Omental fat pad (tissue), 4 donors: Measurements from ENCODE around the gene COLQ. TPM values are rescaled to one million over a fixed set of nuclear protein-coding genes. Genes with fewer than 3 reads are reported as not detected.
"Not testable (repeated sequence)": the region's sequence is repeated elsewhere in the genome, so short reads cannot be mapped to it uniquely, and the experiment has no call there.

Experiments
- ATAC-seq: fragments of 150-250 bp; one replicate; pipeline ENCODE4 v1.9.1; 2016; ENCODE audit warnings: mild to moderate bottlenecking, moderate library complexity; ENCODE audit not compliant: low FRiP score
- DNase-seq: peaks from one replicate; pipeline ENCODE4 v3.0.0-alpha.2; 2019; ENCODE audit warnings: low spot score
- total RNA-seq, 4 donors: library from RNA; depleted of rRNA; stranded (reverse); fragments of >200 nt; gene quantifications; one replicate each; pipeline ENCODE4 v1.1.0, GENCODE V29; 2016
- TF ChIP-seq, protein P1 (sequence below), 3 donors: fragments of 450-650 bp; IDR thresholded peaks; one replicate each; pipeline ENCODE4 v1.5.1; 2016 to 2017; ENCODE audit warnings: antibody characterized with exemption in 3 of 3, mild to moderate bottlenecking in 3 of 3, moderate library complexity in 2 of 3

Gene COLQ
- total RNA-seq, 4 donors from 2014 or later, result 1.2 to 3.9 (median 1.9) TPM

DNA sequence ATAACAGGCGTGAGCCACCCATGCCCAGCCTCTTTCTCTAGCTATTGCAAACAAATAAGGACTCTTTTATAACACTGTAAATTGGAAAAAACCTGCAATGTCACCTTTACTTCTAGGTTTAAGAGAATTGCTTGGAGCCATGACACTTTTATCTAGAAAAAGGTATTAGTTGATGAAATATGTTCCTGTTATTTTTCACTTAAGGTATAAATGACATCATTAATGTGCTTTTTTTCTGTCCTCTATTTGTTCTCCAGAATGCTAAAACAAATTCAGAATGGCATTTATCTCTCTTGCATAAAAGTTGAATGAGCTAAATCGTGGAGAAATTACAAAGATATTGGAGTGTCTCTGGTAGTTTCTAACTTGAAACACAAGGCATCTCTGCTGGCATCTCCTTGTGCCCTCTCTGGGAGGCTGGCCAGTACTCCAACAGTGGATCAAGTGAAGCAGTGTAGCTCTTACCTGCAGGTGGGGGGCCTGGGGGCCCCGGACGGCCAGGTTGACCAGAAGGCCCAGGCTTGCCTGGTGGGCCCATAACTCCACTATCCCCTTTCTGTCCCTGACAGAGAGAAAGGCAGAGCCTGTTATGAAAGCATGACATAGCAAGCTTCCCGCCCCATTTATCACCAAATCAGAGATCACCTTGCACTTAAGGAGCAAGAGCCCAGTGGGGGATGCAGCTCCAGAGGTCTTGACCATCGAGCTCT is 55.5 kb downstream of the COLQ start:
- TF ChIP-seq, protein P1, sequence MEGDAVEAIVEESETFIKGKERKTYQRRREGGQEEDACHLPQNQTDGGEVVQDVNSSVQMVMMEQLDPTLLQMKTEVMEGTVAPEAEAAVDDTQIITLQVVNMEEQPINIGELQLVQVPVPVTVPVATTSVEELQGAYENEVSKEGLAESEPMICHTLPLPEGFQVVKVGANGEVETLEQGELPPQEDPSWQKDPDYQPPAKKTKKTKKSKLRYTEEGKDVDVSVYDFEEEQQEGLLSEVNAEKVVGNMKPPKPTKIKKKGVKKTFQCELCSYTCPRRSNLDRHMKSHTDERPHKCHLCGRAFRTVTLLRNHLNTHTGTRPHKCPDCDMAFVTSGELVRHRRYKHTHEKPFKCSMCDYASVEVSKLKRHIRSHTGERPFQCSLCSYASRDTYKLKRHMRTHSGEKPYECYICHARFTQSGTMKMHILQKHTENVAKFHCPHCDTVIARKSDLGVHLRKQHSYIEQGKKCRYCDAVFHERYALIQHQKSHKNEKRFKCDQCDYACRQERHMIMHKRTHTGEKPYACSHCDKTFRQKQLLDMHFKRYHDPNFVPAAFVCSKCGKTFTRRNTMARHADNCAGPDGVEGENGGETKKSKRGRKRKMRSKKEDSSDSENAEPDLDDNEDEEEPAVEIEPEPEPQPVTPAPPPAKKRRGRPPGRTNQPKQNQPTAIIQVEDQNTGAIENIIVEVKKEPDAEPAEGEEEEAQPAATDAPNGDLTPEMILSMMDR (IDR thresholded peaks at IDR 0.05), result no peak
- DNase-seq (no peak), ATAC-seq (no peak)

DNA sequence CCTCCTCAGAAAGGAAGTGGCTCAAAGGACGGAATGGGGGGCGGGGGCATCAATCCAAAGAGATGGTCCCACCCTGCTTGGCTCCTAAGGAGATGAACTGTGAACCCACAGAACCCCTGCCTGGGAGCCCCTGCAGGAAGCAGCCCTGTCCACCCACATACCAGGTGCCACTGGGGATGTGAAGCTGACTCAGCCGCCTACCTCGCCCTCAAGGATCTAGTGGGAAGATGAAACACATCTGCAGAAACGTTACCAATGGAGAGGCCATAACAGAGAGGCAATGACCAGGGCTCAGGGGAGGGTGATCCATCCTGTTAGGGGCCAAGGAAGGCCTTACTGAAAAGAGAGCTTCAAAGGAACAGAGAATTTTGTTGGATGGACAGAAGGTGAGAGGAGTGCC is 59.1 kb downstream of the COLQ start:
- ATAC-seq, result no peak
- TF ChIP-seq, protein P1 (IDR thresholded peaks at IDR 0.05), result no peak
- no peak for DNase-seq

DNA sequence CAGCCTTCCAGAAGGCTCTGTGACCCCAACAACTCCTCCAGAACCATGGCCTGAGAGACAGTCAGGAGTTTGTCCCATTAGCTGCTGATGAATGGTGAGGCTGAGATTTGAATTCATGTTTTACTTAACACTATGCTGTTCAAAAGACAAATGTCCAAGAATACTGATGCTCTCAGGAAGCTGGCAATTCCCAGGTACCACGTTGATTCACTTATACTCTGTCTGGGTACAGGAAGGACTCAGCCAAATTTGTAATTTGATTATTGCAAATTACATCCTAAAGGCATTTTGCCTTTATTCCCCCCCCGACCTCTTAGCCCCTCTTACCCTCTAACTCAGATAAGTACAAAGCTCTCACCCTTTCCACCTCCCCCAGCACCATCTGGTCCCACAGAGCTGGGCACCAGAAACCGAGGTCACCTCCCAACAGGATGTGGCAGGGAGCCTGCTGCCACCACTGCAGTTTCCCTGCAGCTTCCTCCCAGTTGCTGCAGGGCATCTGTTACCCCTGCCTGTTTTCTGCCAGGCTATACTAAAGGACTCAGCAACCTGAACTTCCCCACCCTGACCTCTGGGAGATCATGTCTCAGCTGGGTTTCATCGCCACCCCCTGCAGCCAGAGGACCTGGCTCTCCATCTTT is 60.5 kb downstream of the COLQ start:
- TF ChIP-seq, protein P1 (IDR thresholded peaks at IDR 0.05), result no peak
- DNase-seq (no peak), ATAC-seq (no peak)

DNA sequence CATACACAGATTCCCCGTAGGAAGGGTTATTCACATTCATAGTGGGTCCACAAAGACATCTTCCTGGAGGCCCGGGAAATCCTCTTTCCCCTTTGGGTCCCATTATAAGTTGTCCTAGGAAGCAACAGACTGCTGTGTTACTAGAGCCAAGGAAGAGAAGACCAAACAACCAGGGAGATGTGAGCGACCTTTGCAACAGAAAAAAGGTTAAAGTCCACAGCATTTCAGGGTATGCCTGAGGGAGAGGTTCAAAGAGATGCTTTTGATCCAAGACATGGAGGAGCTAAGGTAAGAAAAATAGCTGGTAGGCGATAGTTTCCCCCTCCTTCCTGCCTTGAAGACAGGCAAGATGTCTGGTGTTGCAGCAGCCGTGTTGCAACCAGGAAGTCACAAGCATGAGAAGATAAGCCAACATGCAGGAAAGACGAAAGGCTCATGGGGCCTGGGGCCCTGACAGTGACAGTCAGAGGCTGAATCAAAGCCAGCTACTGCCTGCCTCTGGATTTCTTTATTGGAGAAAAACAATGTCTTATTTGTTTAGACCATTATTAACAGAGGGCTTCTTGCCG is 63.2 kb downstream of the COLQ start:
- DNase-seq (no peak), ATAC-seq (no peak)
- TF ChIP-seq, protein P1 (IDR thresholded peaks at IDR 0.05), result no peak

DNA sequence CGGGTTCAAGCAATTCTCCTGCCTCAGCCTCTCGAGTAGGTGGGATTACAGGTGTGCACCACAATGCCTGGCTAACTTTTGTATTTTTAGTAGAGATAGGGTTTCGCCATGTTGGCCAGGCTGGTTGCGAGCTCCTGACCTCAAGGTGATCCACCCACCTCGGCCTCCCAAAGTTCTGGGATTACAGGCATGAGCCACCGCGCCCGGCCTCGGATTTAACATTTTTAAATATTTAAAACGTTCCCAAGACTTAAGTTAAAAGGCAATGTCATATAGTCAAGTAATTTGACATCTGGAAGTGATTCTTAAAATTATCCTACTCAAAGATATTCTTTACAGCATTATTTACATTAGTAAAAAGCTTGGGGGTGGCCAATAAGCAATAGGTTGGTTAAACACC is 64.6 kb downstream of the COLQ start:
- DNase-seq, ATAC-seq: not testable (repeated sequence)

DNA sequence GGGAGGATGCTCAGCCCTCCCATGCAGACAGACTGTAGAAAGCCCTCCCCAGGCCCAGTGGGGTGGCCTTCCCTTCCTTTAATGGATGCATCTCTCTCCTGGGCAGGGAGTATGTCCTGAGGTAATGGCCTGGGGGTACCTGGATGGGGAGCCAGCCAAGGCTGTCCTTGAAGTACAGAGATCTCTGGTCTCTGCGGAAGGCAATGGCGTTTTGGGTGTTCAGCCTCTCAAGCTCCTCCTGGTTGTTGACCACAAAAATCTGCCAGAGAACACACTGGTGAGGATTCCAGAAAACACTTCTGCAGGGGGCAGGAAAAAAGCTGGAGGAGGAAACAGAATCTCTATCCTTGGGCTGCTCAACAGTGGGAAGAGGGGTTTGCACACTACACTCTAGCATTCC is 65.2 kb downstream of the COLQ start:
- DNase-seq, result no peak
- TF ChIP-seq, protein P1 (IDR thresholded peaks at IDR 0.05), result no peak
- ATAC-seq, result no peak

DNA sequence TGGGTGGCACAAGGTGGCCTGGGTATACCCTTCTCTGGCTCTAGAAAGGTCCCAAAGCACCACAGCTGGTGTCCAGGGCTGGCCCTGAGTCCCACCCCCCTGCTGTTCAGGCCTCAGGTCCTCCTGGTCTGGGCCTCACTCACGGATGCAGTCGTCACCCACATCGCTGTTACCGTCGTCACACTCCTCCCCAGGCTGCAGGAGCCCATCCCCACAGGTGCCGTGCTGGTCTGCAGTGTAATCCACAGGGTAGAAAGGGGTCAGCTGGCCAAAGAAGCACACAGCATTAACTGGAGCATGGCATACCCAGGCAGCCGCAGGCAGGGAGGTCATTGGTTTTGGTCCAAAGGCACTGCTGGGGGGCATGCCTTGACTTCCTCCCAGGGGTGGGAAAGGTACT is 65.8 kb downstream of the COLQ start:
- no peak for DNase-seq
- TF ChIP-seq, protein P1 (IDR thresholded peaks at IDR 0.05), result no peak
- ATAC-seq, result no peak
